AG20443 (cell line): ENCODE data around the gene NOP14.
"Not testable (repeated sequence)": the region's sequence is repeated elsewhere in the genome, so short reads cannot be mapped to it uniquely, and the experiment has no call there.

ENCODE experiments used
- DNase-seq: peaks from one replicate; pipeline ENCODE4 v3.0.0; 2012; ENCODE audit warnings: low spot score, mixed read lengths

Gene NOP14

DNA sequence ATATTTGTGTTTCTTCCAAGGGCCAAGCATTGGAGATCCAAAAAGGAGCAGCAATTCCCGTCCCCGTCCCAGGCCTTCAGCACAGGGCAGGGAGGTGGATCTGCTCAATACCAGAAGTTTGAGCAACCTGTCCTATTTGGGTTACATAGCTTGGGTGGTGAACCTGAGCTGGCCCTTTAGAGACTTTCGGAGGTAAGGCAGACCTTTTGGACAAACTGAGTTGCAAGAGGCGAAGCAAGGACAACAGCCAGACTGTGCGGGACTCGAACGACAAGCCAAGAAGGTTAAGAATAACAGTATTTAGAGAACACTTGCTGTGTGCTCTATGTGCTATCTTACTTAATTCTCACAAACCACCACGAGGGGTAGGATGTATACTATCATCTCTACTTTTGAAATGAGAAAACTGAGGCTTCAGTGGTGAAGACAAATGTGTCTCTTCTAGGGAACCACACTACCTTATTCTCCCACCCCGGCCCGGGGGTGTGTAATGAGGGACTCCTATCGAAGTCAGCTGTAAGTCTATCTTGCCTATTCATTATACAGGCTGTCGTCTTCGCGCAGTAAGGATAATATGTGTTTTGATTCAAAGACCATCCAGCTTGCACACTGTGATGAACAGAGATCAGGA is 1.3 kb downstream of the NOP14 start:
- DNase-seq, result no peak

- DNase-seq, result no peak
Measured at GRCh38 chr4:2961421-2961810, 1.8 kb downstream of the NOP14 start.

DNA sequence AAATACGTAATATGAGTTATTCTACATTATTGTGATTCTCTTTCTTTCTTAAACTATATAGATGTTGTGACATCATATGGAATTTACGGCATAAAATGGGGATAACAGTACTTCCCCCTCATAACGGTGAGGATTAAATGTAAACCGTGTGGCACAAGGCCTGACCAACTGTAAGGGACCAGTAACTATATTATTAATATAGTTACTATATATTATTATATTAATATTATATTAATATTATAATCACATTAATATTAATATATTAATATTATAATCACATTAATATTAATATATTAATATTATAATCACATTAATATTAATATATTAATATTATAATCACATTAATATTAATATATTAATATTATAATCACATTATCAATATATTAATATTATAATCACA is 2.8 kb downstream of the NOP14 start:
- not testable (repeated sequence) for DNase-seq

GRCh38 chr4:2958446-2958845 is 4.8 kb downstream of the NOP14 start:
- peak; percentile 39 for DNase-seq

DNA sequence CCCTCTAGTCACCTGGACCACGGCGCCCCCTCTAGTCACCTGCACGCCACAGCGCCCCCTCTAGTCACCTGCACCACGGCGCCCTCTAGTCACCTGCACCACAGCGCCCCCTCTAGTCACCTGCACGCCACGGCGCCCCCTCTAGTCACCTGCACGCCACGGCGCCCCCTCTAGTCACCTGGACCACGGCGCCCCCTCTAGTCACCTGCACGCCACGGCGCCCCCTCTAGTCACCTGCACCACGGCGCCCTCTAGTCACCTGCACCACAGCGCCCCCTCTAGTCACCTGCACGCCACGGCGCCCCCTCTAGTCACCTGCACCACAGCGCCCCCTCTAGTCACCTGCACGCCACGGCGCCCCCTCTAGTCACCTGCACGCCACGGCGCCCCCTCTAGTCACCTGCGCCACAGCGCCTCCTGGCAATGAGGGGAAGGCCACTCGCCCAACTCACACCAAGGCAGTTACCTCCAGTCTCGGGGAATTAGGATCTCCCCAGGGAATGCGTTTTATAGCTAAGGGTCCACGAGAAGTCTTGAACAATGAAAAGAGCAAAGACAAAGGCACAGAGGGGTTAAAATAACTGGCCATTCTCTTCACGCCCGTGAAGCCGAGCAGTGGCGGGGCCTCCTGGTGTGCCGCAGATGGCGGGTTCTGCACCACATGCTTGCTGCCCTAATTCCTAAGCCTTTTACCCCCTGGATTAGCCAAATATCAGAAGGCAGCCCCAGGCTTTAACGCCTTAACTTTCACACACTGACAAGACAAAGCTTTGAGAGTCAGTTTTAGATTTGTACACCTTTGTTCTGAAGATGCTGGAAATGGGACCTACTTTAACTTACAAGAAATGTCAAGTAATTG is 7.8 kb downstream of the NOP14 start:
- not testable (repeated sequence) for DNase-seq

DNA sequence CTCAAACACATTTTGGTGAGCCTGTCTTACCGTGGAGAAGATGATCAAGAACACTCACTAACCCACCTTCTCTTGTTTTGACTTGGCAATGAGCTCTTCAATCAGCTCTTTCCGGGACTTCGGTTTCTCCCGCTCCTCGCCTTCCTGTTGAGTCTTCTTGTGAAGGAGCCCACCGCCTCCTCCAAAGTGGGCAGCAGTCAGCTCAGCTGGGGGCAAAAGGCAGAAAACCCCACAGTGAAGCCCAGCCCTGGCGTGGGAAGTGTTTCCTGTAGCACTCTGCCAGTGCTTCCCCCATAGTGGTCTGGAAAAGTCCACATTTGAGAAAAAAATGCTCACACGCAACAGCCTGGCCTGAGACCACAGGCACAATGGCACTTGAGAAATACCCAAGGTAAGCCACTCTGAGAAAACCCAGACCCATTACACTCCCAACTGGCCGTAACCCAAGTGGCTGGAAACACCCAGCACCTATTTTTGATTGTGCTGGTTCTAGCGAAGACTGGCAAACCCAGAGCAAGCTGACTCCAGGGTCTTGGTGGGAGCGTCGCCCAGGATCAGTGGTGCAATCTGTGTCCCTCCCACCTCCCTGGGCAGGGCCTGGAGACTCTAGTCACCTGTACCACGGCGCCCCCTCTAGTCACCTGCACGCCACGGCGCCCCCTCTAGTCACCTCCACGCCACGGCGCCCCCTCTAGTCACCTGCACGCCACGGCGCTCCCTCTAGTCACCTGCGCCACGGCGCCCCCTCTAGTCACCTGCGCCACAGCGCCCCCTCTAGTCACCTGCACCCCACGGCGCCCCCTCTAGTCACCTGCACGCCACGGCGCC is 8.6 kb downstream of the NOP14 start:
- DNase-seq, result no peak

GRCh38 chr4:2953496-2953895 is 9.7 kb downstream of the NOP14 start:
- no peak for DNase-seq

- no peak for DNase-seq
Measured at GRCh38 chr4:2950221-2950989, 12.8 kb downstream of the NOP14 start.

- DNase-seq, result no peak
Measured at GRCh38 chr4:2949782-2950125, 13.5 kb downstream of the NOP14 start.

GRCh38 chr4:2948895-2949781 is 14.1 kb downstream of the NOP14 start:
- DNase-seq, result peak; percentile 59

GRCh38 chr4:2947926-2948325 is 15.3 kb downstream of the NOP14 start:
- no peak for DNase-seq

GRCh38 chr4:2946812-2947600 is 16.2 kb downstream of the NOP14 start:
- DNase-seq, result no peak

GRCh38 chr4:2945619-2946604 is 17.3 kb downstream of the NOP14 start:
- not testable (repeated sequence) for DNase-seq

- DNase-seq, result no peak
Measured at GRCh38 chr4:2944586-2945526, 18.4 kb downstream of the NOP14 start.

- no peak for DNase-seq
Measured at GRCh38 chr4:2944091-2944482, 19.1 kb downstream of the NOP14 start.

GRCh38 chr4:2943364-2944090 is 19.7 kb downstream of the NOP14 start:
- DNase-seq, result no peak
